22Rv1 (cell line): Measurements from ENCODE around the gene KRT17.

Experiments used
- ZFX ChIP-seq: fragments of 450-650 bp; IDR thresholded peaks from 2 replicates; pipeline ENCODE4 v1.6.1; 2017; ENCODE audit warnings: antibody characterized with exemption, borderline replicate concordance
- TF ChIP-seq, protein P1 (sequence below): fragments of 450-650 bp; IDR thresholded peaks from 2 replicates; pipeline ENCODE4 v1.5.1; 2017; ENCODE audit warnings: mild to moderate bottlenecking

DNA sequence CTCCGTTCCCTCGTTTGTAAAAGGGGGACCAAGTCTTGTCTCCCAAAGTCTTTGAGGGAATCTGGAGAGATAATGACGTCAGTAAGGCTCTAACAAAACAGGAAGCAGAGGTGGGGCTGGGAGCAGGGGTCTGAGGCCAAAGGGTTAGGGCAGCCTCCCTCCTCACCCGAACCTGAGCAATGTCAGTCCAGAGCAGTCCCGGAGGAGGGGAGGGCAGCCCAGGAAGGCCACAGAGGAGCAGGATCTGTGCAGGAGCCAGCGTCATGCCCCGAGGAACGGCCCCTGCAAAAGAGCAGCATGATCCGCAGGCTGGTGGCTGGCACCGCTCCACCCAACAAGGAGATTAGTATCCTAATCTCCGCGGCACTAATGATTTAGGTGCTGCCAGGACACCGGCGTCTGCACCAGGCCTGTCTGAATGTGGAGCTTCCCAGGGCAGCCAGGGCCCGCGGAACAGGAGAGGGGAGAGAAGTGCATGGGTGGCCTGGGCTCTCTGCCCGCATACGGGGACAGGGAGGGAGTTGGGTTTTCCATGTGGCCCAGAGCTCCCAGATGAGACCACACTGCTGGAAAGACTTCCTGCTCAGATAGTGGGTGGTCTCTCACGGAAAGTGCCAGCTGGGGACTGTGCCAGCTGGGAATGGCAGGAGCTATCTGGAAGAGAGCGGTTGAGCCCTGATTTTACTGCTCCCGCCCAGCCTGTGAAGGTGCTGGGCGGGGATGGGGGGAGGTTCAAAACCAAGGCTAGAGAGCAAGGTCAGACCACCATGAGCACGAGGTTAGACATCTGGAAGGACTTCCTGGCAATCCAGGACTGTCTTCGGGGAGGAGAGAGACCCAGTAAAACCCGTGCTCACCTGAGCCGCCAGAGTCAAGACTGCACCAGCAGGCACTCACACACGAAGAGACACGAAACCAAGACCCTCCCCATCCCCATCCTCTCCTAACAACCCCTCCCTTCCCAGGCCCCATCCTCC, 11.0 kb upstream of the KRT17 start:
- TF ChIP-seq, protein P1, sequence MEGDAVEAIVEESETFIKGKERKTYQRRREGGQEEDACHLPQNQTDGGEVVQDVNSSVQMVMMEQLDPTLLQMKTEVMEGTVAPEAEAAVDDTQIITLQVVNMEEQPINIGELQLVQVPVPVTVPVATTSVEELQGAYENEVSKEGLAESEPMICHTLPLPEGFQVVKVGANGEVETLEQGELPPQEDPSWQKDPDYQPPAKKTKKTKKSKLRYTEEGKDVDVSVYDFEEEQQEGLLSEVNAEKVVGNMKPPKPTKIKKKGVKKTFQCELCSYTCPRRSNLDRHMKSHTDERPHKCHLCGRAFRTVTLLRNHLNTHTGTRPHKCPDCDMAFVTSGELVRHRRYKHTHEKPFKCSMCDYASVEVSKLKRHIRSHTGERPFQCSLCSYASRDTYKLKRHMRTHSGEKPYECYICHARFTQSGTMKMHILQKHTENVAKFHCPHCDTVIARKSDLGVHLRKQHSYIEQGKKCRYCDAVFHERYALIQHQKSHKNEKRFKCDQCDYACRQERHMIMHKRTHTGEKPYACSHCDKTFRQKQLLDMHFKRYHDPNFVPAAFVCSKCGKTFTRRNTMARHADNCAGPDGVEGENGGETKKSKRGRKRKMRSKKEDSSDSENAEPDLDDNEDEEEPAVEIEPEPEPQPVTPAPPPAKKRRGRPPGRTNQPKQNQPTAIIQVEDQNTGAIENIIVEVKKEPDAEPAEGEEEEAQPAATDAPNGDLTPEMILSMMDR: no peak
- TF ChIP-seq ZFX: no peak
